Stomach (tissue), 4 donors: Measurements from ENCODE around the gene MESP2.

Source experiments
- CTCF ChIP-seq, 7 experiments: fragments of 450-650 bp in 4 of 7; fragments of 200-600 bp in 3 of 7; sonication (generic) in 3 of 7; IDR thresholded peaks; one replicate each; pipeline ENCODE4 v1.5.1; 2016 to 2019; ENCODE audit warnings: antibody characterized with exemption in 7 of 7, control low read depth in 2 of 7, mild to moderate bottlenecking in 1 of 7
- POLR2AphosphoS5 ChIP-seq, 3 donors: sonication (generic); formaldehyde crosslinking; IDR thresholded peaks; one replicate each; pipeline ENCODE4 v1.6.1; 2016; ENCODE audit warnings: antibody characterized with exemption in 3 of 3

DNA sequence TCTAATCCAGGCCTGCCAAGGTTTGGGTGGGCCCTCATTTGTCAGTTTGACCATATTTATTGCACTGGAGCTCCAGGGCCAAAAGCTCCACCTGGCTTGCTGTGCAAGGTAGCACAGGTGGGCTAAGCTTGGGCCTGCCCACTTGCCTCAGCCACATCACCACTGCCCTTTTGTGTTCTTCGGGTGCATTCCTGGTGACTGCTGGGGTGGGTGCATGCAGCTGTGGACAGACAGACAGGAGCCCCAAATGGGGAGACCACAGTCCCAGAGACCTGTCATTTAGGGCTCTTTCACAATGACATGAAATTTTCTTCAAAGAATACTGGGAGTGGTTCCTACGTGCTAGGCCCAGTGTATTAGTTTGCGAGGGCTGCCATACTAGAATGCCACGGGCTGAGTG is 2.7 kb downstream of the MESP2 start:
- no peak for TF ChIP-seq CTCF (IDR thresholded peaks at IDR 0.05)
- TF ChIP-seq POLR2AphosphoS5 (IDR thresholded peaks at IDR 0.05) = no peak
